HEK293 (cell line): ENCODE measurements around the gene STK39.

ENCODE experiments used
- CTCF ChIA-PET: fragments of 350-600 bp; formaldehyde crosslinking; extraction: SDS; loops from one replicate; lab custom pipeline; 2021; ENCODE audit warnings: antibody characterized with exemption; lab: Yijun Ruan, JAX
- POLR2A ChIA-PET: fragments of 300-600 bp; formaldehyde crosslinking; extraction: SDS; loops from one replicate; lab custom pipeline; 2020; ENCODE audit warnings: antibody characterized with exemption, inconsistent platforms; lab: Yijun Ruan, JAX
- H3K27ac ChIP-seq: fragments of 200-500 bp; sonication (Bioruptor generic); 2 replicates; pipeline ENCODE4 v1.5.1; 2014; ENCODE audit warnings: low read depth, low read length, control low read depth, inconsistent platforms; ENCODE audit errors: extremely low read depth
- H3K36me3 ChIP-seq, 2 experiments: fragments of 200-500 bp in 1 of 2; sonication (Bioruptor generic) in 1 of 2; 1 replicate in 1 of 2; 2 replicates in 1 of 2; pipeline ENCODE4 v1.5.1; 2014 to 2017; ENCODE audit warnings: inconsistent platforms in 2 of 2, low read length in 2 of 2; ENCODE audit not compliant: control insufficient read depth in 2 of 2, insufficient read depth in 1 of 2
- H3K4me1 ChIP-seq: fragments of 200-500 bp; sonication (Bioruptor generic); 2 replicates; pipeline ENCODE4 v1.5.1; 2014; ENCODE audit warnings: mild to moderate bottlenecking, low read length, inconsistent platforms; ENCODE audit not compliant: control insufficient read depth, insufficient read depth
- H3K4me3 ChIP-seq: 2 replicates; pipeline ENCODE4 v1.5.1; 2011; ENCODE audit warnings: low read depth, mild to moderate bottlenecking, control low read depth, low read length, moderate library complexity
- H3K9me3 ChIP-seq: fragments of 200-500 bp; sonication (Bioruptor generic); 2 replicates; pipeline ENCODE4 v1.5.1; 2014; ENCODE audit warnings: low read depth, low read length, inconsistent platforms; ENCODE audit not compliant: control insufficient read depth, insufficient read depth
- KLF10 ChIP-seq: fragments of 450-650 bp; IDR thresholded peaks from 2 replicates; pipeline ENCODE4 v1.5.1; 2018; ENCODE audit warnings: missing biosample characterization, mild to moderate bottlenecking, missing genetic modification characterization
- ZBTB11 ChIP-seq: fragments of 450-650 bp; formaldehyde crosslinking; conservative IDR thresholded peaks from 2 replicates; pipeline ENCODE4 v1.5.1; 2016; ENCODE audit warnings: low read depth, missing biosample characterization, missing genetic modification characterization
- ZFP3 ChIP-seq: fragments of 450-650 bp; formaldehyde crosslinking; IDR thresholded peaks from 2 replicates; pipeline ENCODE4 v1.5.1; 2016; ENCODE audit warnings: low read depth, missing biosample characterization, missing genetic modification characterization
- ZNF16 ChIP-seq: fragments of 450-650 bp; formaldehyde crosslinking; IDR thresholded peaks from 2 replicates; pipeline ENCODE4 v1.5.1; 2016; ENCODE audit warnings: low read depth, missing biosample characterization, missing genetic modification characterization
- ZNF302 ChIP-seq: fragments of 450-650 bp; formaldehyde crosslinking; IDR thresholded peaks from 2 replicates; pipeline ENCODE4 v1.5.1; 2016; ENCODE audit warnings: missing biosample characterization, missing genetic modification characterization, low read depth
- ZNF48 ChIP-seq: fragments of 450-650 bp; formaldehyde crosslinking; IDR thresholded peaks from 2 replicates; pipeline ENCODE4 v1.5.1; 2016; ENCODE audit warnings: missing biosample characterization, missing genetic modification characterization
- ZNF513 ChIP-seq: fragments of 450-650 bp; IDR thresholded peaks from 2 replicates; pipeline ENCODE4 v1.5.1; 2018; ENCODE audit warnings: missing biosample characterization, missing genetic modification characterization
- ZNF610 ChIP-seq: fragments of 450-650 bp; formaldehyde crosslinking; IDR thresholded peaks from 2 replicates; pipeline ENCODE4 v1.5.1; 2016; ENCODE audit warnings: missing biosample characterization, missing genetic modification characterization, borderline replicate concordance
- ZNF639 ChIP-seq: fragments of 450-650 bp; formaldehyde crosslinking; IDR thresholded peaks from 2 replicates; pipeline ENCODE4 v1.5.1; 2016; ENCODE audit warnings: missing biosample characterization, missing genetic modification characterization
- ZNF645 ChIP-seq: fragments of 450-650 bp; formaldehyde crosslinking; IDR thresholded peaks from 2 replicates; pipeline ENCODE4; 2016; ENCODE audit warnings: missing biosample characterization, missing genetic modification characterization
- TF ChIP-seq, protein P1 (sequence below): fragments of 450-650 bp; formaldehyde crosslinking; IDR thresholded peaks from 2 replicates; pipeline ENCODE4 v1.5.1; 2016; ENCODE audit warnings: missing biosample characterization, missing genetic modification characterization, borderline replicate concordance
- TF ChIP-seq, protein P2 (sequence below): fragments of 450-650 bp; formaldehyde crosslinking; IDR thresholded peaks from 2 replicates; pipeline ENCODE4 v1.5.0; 2017; ENCODE audit warnings: missing biosample characterization, missing genetic modification characterization, borderline replicate concordance
- TF ChIP-seq, protein P3 (sequence below): fragments of 450-650 bp; formaldehyde crosslinking; IDR thresholded peaks from 2 replicates; pipeline ENCODE4 v1.5.1; 2016; ENCODE audit warnings: missing biosample characterization, missing genetic modification characterization
- TF ChIP-seq, protein P4 (sequence below): fragments of 450-650 bp; formaldehyde crosslinking; IDR thresholded peaks from 2 replicates; pipeline ENCODE4 v1.5.1; 2016; ENCODE audit warnings: missing biosample characterization, missing genetic modification characterization

Gene STK39

DNA sequence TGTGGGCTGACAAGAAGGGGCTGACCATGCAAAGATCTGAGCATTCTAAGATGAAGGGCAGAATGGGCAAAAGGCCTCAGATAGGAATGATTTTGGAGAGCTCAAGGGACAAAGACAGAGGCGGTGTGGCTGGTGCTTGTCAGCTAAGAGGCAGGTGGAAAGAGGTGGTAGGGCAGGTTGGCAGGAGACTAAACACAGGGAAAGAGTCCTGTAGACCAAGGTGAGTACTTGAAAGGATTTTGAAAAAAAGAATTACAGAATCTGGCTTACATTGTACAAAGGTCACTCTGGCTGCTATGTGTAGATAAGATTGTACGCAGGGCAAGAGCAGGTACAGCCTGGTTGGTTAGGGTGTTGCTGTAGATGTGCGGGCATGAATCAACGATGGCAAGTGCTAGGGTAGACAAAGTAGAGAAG lies 50.6 kb downstream of the STK39 start:
- POLR2A ChIA-PET: no interaction called here
- Histone ChIP-seq H3K9me3 (no peaks in the 10 kb centered on the region), H3K4me3 (no peak overlapping the region), H3K27ac (no peak overlapping the region), H3K4me1 (peaks cover 12% of the 10 kb centered on the region), H3K36me3 (no peaks in the 10 kb centered on the region)
- CTCF ChIA-PET: no interaction called here
- no peak for TF ChIP-seq ZNF16 (tag by site-specific recombination)
- no peak for TF ChIP-seq ZBTB11
- no peak for TF ChIP-seq ZNF513 (tag by site-specific recombination)
- TF ChIP-seq ZNF610 (tag by site-specific recombination): no peak
- TF ChIP-seq, protein P1, sequence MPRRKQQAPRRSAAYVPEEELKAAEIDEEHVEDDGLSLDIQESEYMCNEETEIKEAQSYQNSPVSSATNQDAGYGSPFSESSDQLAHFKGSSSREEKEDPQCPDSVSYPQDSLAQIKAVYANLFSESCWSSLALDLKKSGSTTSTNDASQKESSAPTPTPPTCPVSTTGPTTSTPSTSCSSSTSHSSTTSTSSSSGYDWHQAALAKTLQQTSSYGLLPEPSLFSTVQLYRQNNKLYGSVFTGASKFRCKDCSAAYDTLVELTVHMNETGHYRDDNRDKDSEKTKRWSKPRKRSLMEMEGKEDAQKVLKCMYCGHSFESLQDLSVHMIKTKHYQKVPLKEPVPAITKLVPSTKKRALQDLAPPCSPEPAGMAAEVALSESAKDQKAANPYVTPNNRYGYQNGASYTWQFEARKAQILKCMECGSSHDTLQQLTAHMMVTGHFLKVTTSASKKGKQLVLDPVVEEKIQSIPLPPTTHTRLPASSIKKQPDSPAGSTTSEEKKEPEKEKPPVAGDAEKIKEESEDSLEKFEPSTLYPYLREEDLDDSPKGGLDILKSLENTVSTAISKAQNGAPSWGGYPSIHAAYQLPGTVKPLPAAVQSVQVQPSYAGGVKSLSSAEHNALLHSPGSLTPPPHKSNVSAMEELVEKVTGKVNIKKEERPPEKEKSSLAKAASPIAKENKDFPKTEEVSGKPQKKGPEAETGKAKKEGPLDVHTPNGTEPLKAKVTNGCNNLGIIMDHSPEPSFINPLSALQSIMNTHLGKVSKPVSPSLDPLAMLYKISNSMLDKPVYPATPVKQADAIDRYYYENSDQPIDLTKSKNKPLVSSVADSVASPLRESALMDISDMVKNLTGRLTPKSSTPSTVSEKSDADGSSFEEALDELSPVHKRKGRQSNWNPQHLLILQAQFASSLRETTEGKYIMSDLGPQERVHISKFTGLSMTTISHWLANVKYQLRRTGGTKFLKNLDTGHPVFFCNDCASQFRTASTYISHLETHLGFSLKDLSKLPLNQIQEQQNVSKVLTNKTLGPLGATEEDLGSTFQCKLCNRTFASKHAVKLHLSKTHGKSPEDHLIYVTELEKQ (tag by site-specific recombination): no peak
- no peak for TF ChIP-seq ZFP3 (tag by site-specific recombination)
- TF ChIP-seq, protein P2, sequence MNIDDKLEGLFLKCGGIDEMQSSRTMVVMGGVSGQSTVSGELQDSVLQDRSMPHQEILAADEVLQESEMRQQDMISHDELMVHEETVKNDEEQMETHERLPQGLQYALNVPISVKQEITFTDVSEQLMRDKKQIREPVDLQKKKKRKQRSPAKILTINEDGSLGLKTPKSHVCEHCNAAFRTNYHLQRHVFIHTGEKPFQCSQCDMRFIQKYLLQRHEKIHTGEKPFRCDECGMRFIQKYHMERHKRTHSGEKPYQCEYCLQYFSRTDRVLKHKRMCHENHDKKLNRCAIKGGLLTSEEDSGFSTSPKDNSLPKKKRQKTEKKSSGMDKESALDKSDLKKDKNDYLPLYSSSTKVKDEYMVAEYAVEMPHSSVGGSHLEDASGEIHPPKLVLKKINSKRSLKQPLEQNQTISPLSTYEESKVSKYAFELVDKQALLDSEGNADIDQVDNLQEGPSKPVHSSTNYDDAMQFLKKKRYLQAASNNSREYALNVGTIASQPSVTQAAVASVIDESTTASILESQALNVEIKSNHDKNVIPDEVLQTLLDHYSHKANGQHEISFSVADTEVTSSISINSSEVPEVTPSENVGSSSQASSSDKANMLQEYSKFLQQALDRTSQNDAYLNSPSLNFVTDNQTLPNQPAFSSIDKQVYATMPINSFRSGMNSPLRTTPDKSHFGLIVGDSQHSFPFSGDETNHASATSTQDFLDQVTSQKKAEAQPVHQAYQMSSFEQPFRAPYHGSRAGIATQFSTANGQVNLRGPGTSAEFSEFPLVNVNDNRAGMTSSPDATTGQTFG: no peak
- TF ChIP-seq ZNF48 (tag by site-specific recombination): no peak
- TF ChIP-seq KLF10 (tag by site-specific recombination): no peak
- no peak for TF ChIP-seq ZNF302
- TF ChIP-seq, protein P3, sequence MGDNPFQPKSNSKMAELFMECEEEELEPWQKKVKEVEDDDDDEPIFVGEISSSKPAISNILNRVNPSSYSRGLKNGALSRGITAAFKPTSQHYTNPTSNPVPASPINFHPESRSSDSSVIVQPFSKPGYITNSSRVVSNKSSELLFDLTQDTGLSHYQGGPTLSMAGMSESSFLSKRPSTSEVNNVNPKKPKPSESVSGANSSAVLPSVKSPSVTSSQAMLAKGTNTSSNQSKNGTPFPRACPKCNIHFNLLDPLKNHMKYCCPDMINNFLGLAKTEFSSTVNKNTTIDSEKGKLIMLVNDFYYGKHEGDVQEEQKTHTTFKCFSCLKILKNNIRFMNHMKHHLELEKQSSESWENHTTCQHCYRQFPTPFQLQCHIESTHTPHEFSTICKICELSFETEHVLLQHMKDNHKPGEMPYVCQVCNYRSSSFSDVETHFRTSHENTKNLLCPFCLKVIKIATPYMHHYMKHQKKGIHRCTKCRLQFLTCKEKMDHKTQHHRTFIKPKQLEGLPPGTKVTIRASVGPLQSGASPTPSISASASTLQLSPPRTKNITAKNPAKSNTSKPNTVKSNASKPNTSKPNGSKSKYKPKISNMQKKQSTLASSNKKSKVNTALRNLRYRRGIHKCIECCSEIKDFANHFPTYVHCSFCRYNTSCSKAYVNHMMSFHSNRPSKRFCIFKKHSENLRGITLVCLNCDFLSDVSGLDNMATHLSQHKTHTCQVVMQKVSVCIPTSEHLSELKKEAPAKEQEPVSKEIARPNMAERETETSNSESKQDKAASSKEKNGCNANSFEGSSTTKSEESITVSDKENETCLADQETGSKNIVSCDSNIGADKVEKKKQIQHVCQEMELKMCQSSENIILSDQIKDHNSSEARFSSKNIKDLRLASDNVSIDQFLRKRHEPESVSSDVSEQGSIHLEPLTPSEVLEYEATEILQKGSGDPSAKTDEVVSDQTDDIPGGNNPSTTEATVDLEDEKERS (tag by site-specific recombination): no peak
- TF ChIP-seq ZNF639: no peak
- TF ChIP-seq ZNF645: no peak
- TF ChIP-seq, protein P4, sequence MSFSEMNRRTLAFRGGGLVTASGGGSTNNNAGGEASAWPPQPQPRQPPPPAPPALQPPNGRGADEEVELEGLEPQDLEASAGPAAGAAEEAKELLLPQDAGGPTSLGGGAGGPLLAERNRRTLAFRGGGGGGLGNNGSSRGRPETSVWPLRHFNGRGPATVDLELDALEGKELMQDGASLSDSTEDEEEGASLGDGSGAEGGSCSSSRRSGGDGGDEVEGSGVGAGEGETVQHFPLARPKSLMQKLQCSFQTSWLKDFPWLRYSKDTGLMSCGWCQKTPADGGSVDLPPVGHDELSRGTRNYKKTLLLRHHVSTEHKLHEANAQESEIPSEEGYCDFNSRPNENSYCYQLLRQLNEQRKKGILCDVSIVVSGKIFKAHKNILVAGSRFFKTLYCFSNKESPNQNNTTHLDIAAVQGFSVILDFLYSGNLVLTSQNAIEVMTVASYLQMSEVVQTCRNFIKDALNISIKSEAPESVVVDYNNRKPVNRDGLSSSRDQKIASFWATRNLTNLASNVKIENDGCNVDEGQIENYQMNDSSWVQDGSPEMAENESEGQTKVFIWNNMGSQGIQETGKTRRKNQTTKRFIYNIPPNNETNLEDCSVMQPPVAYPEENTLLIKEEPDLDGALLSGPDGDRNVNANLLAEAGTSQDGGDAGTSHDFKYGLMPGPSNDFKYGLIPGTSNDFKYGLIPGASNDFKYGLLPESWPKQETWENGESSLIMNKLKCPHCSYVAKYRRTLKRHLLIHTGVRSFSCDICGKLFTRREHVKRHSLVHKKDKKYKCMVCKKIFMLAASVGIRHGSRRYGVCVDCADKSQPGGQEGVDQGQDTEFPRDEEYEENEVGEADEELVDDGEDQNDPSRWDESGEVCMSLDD (tag by site-specific recombination): no peak
